Thoracic aorta (tissue), 2 donors: ENCODE results near the gene VSTM4. TPM values are rescaled to one million over a fixed set of nuclear protein-coding genes. Genes with fewer than 3 reads are reported as not detected.

Experiments used
- ATAC-seq: fragments of 150-250 bp; one replicate; pipeline ENCODE4 v1.8.0; 2017; ENCODE audit warnings: low read depth; ENCODE audit not compliant: insufficient number of reproducible peaks, low FRiP score
- DNase-seq: peaks from one replicate; pipeline ENCODE4 v3.0.0-alpha.2; 2020; ENCODE audit warnings: low spot score
- H3K27ac ChIP-seq, 2 donors: fragments of 200-600 bp; sonication (generic); 1 replicate in 1 of 2; 2 replicates in 1 of 2; pipeline ENCODE4 v1.5.1; 2016; ENCODE audit warnings: mild to moderate bottlenecking in 2 of 2, moderate library complexity in 2 of 2
- H3K27me3 ChIP-seq: fragments of 200-600 bp; sonication (generic); replicated peaks from 2 replicates; pipeline ENCODE4 v1.6.0; 2016; ENCODE audit warnings: mild to moderate bottlenecking; ENCODE audit not compliant: insufficient read depth
- H3K36me3 ChIP-seq: fragments of 200-600 bp; sonication (generic); one replicate; pipeline ENCODE4 v1.5.1; 2016
- H3K4me1 ChIP-seq, 2 donors: fragments of 200-600 bp; sonication (generic); 1 replicate in 1 of 2; 2 replicates in 1 of 2; pipeline versions ENCODE4 v1.5.1 to v1.6.0; 2016; ENCODE audit warnings: low read depth in 2 of 2, mild to moderate bottlenecking in 1 of 2; ENCODE audit not compliant: control insufficient read depth in 1 of 2
- H3K4me3 ChIP-seq: fragments of 200-600 bp; sonication (generic); 2 replicates; pipeline ENCODE4 v1.5.1; 2016; ENCODE audit warnings: mild to moderate bottlenecking
- H3K9me3 ChIP-seq: fragments of 200-600 bp; sonication (generic); 2 replicates; pipeline ENCODE4 v1.5.1; 2016
- CTCF ChIP-seq: fragments of 200-600 bp; sonication (generic); IDR thresholded peaks from one replicate; pipeline ENCODE4 v1.5.1; 2019; ENCODE audit warnings: antibody characterized with exemption
- total RNA-seq, 2 donors: library from RNA; depleted of rRNA; stranded (reverse); fragments of >200 nt; gene quantifications; one replicate each; pipeline versions ENCODE4 v1.1.0 to v1.2.3, GENCODE V29; 2016

The VSTM4 gene
- total RNA-seq, 2 donors from 2014 or later, result 24.4 to 46.4 TPM

DNA sequence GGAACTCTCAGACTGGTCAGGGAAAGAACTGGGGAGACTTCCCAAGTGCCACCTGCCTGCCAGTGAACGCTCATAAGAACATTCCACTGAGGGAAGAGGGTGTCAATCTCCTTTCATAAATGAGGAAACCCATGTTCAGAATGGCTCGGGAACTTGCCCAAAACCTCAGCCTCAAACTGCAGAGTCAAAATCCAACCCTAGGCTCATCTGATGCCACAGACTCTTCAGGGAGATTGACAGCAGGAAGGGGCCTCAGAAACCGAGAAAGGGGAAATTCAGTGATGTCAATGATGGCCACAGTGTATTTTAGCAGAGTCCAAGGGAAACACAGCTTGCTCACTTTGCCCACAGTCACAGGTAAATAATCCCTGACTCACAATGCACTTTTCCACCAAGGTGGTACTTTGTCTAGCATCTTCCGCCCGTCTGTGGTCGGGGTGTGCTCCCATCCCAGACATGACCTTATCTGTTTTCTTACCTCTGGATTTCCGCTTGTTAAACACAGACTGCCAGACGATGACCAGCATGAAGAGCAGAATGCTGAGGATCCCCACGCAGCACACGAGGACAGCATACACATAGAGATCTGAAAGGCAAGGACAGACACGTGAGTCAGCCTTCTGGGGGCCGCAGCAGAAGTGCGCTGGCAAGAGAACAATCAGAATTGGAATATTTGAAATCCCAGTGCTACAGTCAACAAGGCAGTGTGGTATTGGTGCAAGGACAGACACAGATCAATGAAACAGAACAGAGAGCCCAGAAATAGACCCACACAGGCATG lies 38.4 kb downstream of the VSTM4 start:
- TF ChIP-seq CTCF, result no peak
- Histone ChIP-seq H3K36me3 (peaks cover 17% of the 10 kb centered on the region), H3K4me3 (no peak overlapping the region), H3K27me3 (no peaks in the 10 kb centered on the region), H3K9me3 (no peaks in the 10 kb centered on the region), H3K4me1 (peaks cover 19 to 39% of the 10 kb centered on the region in 2 donors), H3K27ac (no peak overlapping the region)
- ATAC-seq (no peak), DNase-seq (no peak)

- ATAC-seq (no peak), DNase-seq (no peak)
- H3K4me1 ChIP-seq, result peaks cover 20 to 35% of the 10 kb centered on the region in 2 donors
- H3K27ac ChIP-seq, result no peak overlapping the region
- TF ChIP-seq CTCF, result no peak
- peaks cover 17% of the 10 kb centered on the region for H3K36me3 ChIP-seq
- no peak overlapping the region for H3K4me3 ChIP-seq
- no peaks in the 10 kb centered on the region for H3K27me3 ChIP-seq
- no peaks in the 10 kb centered on the region for H3K9me3 ChIP-seq
Observed at GRCh38 chr10:49076319-49076718, 39.0 kb downstream of the VSTM4 start.

DNA sequence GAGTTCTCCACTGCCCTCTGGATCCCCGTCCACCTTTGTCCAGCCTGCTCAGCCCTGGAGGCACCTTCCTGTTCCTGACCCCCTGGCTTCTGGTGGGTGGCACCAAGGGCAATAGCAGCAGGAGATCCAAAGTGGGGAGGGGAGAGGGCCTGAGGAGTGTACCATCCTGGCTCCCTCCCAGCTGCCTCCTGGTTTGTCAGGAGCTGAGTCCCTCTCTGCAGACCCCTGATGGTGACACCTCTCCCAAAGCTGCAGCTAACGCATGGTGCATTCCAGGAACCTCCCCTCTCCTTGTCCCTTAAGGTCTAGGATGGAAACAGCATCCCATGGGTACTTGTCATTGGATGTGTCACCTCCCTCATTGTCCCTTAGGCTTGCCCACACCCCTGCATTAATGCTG lies 39.6 kb downstream of the VSTM4 start:
- H3K27me3 ChIP-seq, result no peaks in the 10 kb centered on the region
- H3K4me1 ChIP-seq, result peaks cover 20 to 35% of the 10 kb centered on the region in 2 donors
- H3K4me3 ChIP-seq, result no peak overlapping the region
- TF ChIP-seq CTCF, result no peak
- peaks cover 17% of the 10 kb centered on the region for H3K36me3 ChIP-seq
- H3K9me3 ChIP-seq, result no peaks in the 10 kb centered on the region
- no peak overlapping the region for H3K27ac ChIP-seq
- ATAC-seq (no peak), DNase-seq (no peak)

GRCh38 chr10:49074836-49075682 lies 40.3 kb downstream of the VSTM4 start:
- no peak overlapping the region for H3K27ac ChIP-seq
- peaks cover 17% of the 10 kb centered on the region for H3K36me3 ChIP-seq
- H3K27me3 ChIP-seq, result no peaks in the 10 kb centered on the region
- ATAC-seq (no peak), DNase-seq (no peak)
- no peak overlapping the region for H3K4me3 ChIP-seq
- no peak for TF ChIP-seq CTCF
- H3K9me3 ChIP-seq, result no peaks in the 10 kb centered on the region
- H3K4me1 ChIP-seq, result peaks cover 13 to 30% of the 10 kb centered on the region in 2 donors

DNA sequence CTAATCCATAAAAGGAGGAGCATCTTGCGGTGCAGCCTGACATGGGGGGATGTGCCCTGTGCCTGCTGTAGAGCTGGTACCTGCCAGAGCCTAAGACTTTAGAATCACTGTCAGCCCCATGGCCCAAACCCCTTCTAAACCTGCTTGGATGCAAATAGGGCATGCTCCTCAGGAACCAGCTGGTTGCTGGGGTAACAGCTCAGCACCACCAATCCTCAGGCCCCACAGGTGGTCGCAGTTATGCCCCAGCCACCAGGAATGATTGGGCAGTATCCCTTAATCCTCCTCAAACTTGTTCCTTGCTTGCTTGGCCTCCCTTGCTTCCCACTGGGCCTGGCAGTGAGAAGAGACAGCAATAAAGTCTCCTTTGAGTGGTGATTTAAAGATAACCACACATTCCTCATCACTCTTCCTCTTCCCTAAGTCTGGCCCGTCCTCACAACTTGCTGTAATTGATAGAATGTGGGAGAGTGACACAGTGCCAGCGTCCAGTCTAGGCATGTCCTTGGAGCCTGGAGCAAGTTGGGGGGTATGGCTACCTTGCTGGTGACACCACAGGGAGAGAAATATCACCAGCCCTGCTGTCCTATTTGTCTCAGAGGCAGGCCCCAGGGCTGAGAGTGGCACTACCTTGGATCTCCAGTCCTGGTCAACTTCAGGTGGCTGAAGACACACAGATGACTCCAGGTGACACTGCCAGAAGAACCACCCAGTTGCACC lies 43.0 kb downstream of the VSTM4 start:
- no peak overlapping the region for H3K27ac ChIP-seq

More for the DNA sequence above, 43.0 kb downstream of the VSTM4 start:
- no peak for TF ChIP-seq CTCF
- DNase-seq (no peak), ATAC-seq (no peak)
- Histone ChIP-seq H3K36me3 (peaks cover 17% of the 10 kb centered on the region), H3K4me1 (peaks cover 8 to 14% of the 10 kb centered on the region in 2 donors), H3K9me3 (no peaks in the 10 kb centered on the region), H3K4me3 (no peak overlapping the region), H3K27me3 (no peaks in the 10 kb centered on the region)
